ENCODE results near the gene HOXD9.

- no peak for TF ChIP-seq CTCF (IDR thresholded peaks at IDR 0.05)
- no peak for TF ChIP-seq EZH2phosphoT487 (IDR thresholded peaks at IDR 0.05)
- TF ChIP-seq EZH2 (IDR thresholded peaks at IDR 0.05), result no peak
Measured at GRCh38 chr2:176173567-176174381, 51.3 kb downstream of the HOXD9 start.

Measured in neural progenitor cell (in vitro differentiated cells).